Type B pancreatic cell (in vitro differentiated cells): ENCODE results near the gene SSB. TPM values are rescaled to one million over a fixed set of nuclear protein-coding genes. Genes with fewer than 3 reads are reported as not detected.
"Not testable (repeated sequence)": the region's sequence is repeated elsewhere in the genome, so short reads cannot be mapped to it uniquely, and the experiment has no call there.

Experiments
- DNase-seq: peaks from one replicate; pipeline ENCODE4 v3.0.0; 2021; ENCODE audit warnings: mixed read lengths; ENCODE audit not compliant: unreplicated experiment; ENCODE audit errors: extremely low spot score
- H3K27ac Mint-ChIP-seq: 2 replicates; pipeline ENCODE4 v1.8.0; 2021; ENCODE audit warnings: mild to moderate bottlenecking, mixed read lengths
- H3K27me3 Mint-ChIP-seq: 2 replicates; pipeline ENCODE4 v1.8.0; 2021; ENCODE audit warnings: mixed read lengths
- H3K36me3 Mint-ChIP-seq: 2 replicates; pipeline ENCODE4 v1.8.0; 2021; ENCODE audit warnings: mixed read lengths
- H3K4me1 Mint-ChIP-seq: one replicate; pipeline ENCODE4 v1.8.0; 2021; ENCODE audit warnings: mixed read lengths; ENCODE audit not compliant: unreplicated experiment
- H3K4me3 Mint-ChIP-seq: 2 replicates; pipeline ENCODE4 v1.8.0; 2021; ENCODE audit warnings: mild to moderate bottlenecking, mixed read lengths
- H3K9me3 Mint-ChIP-seq: 2 replicates; pipeline ENCODE4 v1.8.0; 2021; ENCODE audit warnings: mixed read lengths
- total RNA-seq: library from RNA; stranded (reverse); gene quantifications from 2 replicates; pipeline ENCODE4 v1.2.1, GENCODE V29; 2021; ENCODE audit warnings: low replicate concordance
- TF ChIP-seq, protein P1 (sequence below): fragments of 200-600 bp; sonication (generic); conservative IDR thresholded peaks from 2 replicates; pipeline ENCODE4 v1.5.0; 2021; ENCODE audit warnings: antibody characterized with exemption, mild to moderate bottlenecking

Gene SSB
- total RNA-seq, 1 donor from 2014 or later = 142 TPM

DNA sequence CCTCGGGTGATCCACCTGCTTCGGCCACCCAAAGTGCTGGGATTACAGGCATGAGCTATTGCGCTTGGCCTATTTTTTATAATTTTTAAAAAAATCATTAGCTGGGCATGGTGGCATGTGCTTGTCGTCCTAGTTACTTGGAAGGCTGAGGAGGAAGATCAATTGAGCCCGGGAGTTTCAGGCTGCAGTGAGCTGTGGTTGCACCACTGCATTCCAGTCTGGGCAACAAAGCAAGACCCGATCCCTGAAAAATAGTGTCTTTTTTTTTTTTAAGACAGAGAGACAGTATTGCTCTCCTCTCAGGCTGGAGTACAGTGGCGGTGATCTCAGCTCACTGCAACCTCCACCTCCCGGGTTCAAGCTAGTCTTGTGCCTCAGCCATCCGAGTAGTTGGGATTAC, 4.8 kb downstream of the SSB start:
- TF ChIP-seq, protein P1, sequence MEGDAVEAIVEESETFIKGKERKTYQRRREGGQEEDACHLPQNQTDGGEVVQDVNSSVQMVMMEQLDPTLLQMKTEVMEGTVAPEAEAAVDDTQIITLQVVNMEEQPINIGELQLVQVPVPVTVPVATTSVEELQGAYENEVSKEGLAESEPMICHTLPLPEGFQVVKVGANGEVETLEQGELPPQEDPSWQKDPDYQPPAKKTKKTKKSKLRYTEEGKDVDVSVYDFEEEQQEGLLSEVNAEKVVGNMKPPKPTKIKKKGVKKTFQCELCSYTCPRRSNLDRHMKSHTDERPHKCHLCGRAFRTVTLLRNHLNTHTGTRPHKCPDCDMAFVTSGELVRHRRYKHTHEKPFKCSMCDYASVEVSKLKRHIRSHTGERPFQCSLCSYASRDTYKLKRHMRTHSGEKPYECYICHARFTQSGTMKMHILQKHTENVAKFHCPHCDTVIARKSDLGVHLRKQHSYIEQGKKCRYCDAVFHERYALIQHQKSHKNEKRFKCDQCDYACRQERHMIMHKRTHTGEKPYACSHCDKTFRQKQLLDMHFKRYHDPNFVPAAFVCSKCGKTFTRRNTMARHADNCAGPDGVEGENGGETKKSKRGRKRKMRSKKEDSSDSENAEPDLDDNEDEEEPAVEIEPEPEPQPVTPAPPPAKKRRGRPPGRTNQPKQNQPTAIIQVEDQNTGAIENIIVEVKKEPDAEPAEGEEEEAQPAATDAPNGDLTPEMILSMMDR = no peak
- peaks cover 25% of the 10 kb centered on the region for H3K36me3 Mint-ChIP-seq
- no peaks in the 10 kb centered on the region for H3K27me3 Mint-ChIP-seq

DNA sequence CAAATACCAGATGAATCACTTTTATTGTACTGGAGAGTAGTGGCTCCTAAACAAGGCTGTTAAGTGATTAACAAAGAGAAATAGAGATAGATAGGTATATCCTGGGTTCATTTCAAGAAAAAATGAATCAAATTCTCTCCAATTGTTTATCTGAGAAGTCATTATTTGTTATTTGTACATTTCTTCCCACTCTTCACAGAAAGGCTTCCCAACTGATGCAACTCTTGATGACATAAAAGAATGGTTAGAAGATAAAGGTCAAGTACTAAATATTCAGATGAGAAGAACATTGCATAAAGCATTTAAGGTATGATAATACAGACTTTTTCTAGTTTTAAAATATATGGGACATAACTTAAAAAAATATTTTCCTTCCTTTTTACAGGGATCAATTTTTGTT, 7.9 kb downstream of the SSB start:
- Mint-ChIP-seq H3K4me3 (no peak overlapping the region), H3K36me3 (peaks cover 35% of the 10 kb centered on the region), H3K27ac (no peak overlapping the region), H3K27me3 (no peaks in the 10 kb centered on the region), H3K9me3 (no peaks in the 10 kb centered on the region), H3K4me1 (peaks cover 9% of the 10 kb centered on the region)
- DNase-seq = no peak
- TF ChIP-seq, protein P1 = no peak

More for the DNA sequence above, 4.8 kb downstream of the SSB start:
- no peak overlapping the region for H3K27ac Mint-ChIP-seq
- H3K4me3 Mint-ChIP-seq = no peak overlapping the region
- DNase-seq = no peak
- no peaks in the 10 kb centered on the region for H3K9me3 Mint-ChIP-seq
- H3K4me1 Mint-ChIP-seq = peaks cover 20% of the 10 kb centered on the region

DNA sequence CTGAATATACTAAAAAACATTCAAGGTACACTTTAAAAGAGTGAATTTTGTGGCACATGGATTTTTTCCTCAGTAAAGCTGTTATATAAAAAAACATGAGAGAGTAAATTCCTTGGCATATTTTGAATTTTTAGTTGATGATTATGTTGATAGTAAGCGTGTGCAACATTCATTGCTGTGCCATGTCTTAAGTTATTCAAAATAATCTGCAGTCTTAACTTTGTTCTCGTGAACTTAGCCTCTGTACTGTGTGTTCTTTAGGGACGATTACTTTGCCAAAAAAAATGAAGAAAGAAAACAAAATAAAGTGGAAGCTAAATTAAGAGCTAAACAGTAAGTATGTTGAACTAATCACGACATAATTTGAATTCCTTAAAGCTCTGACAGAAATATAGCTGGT, 9.6 kb downstream of the SSB start:
- H3K9me3 Mint-ChIP-seq = no peaks in the 10 kb centered on the region
- TF ChIP-seq, protein P1 = no peak
- no peak overlapping the region for H3K4me3 Mint-ChIP-seq
- H3K27ac Mint-ChIP-seq = no peak overlapping the region
- no peaks in the 10 kb centered on the region for H3K27me3 Mint-ChIP-seq
- no peaks in the 10 kb centered on the region for H3K4me1 Mint-ChIP-seq
- no peak for DNase-seq
- peaks cover 36% of the 10 kb centered on the region for H3K36me3 Mint-ChIP-seq

DNA sequence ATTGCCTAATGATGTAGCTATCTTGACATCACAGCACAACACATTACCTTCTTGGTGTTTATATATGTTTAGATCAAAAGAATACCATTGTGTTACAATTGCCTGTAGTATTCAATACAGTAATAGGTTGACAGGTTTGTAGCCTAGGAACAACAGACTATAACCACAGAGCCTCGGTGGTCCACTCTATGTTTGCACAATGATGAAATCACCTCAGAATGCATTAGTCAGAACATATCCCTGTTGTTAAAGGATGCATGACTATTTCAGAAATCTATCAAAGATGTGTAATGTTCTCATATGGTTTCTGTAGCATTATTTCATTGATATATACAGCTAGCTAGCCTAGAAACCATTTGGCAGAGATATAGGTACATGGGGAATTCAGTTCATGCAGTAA, 17.2 kb downstream of the SSB start:
- H3K4me1 Mint-ChIP-seq = no peaks in the 10 kb centered on the region
- no peak overlapping the region for H3K4me3 Mint-ChIP-seq
- no peak overlapping the region for H3K27ac Mint-ChIP-seq
- H3K27me3 Mint-ChIP-seq = no peaks in the 10 kb centered on the region
- TF ChIP-seq, protein P1 = no peak
- H3K36me3 Mint-ChIP-seq = peaks cover 50% of the 10 kb centered on the region
- H3K9me3 Mint-ChIP-seq = no peaks in the 10 kb centered on the region
- DNase-seq = no peak

DNA sequence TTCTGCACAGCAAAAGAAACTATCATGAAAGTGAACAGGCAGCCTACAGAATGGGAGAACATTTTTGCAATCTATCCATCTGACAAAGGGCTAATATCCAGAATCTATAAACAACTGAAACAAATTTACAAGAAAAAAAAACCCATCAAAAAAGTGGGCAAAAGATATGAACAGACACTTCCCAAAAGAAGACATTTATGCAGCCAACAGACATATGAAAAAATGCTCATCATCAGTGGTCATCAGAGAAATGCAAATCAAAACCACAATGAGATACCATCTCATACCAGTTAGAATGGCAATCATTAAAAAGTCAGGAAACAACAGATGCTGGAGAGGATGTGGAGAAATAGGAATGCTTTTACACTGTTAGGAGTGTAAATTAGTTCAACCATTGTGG, 18.3 kb downstream of the SSB start:
- not testable (repeated sequence) for H3K4me1 Mint-ChIP-seq, H3K27ac Mint-ChIP-seq, H3K4me3 Mint-ChIP-seq, H3K9me3 Mint-ChIP-seq, DNase-seq, H3K27me3 Mint-ChIP-seq
- peaks cover 47% of the 10 kb centered on the region for H3K36me3 Mint-ChIP-seq

DNA sequence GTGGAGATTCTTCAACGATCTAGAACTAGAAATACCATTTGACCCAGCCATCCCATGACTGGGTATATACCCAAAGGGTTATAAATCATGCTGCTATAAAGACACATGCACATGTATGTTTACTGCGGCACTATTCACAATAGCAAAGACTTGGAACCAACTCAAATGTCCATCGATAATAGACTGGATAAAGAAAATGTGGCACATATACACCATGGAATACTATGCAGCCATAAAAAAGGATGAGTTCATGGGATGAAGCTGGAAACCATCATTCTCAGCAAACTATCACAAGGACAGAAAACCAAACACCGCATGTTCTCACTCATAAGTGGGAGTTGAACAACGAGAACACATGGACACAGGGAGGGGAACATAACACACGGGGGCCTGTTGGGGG, 18.7 kb downstream of the SSB start:
- peaks cover 47% of the 10 kb centered on the region for H3K36me3 Mint-ChIP-seq
- not testable (repeated sequence) for H3K27me3 Mint-ChIP-seq

DNA sequence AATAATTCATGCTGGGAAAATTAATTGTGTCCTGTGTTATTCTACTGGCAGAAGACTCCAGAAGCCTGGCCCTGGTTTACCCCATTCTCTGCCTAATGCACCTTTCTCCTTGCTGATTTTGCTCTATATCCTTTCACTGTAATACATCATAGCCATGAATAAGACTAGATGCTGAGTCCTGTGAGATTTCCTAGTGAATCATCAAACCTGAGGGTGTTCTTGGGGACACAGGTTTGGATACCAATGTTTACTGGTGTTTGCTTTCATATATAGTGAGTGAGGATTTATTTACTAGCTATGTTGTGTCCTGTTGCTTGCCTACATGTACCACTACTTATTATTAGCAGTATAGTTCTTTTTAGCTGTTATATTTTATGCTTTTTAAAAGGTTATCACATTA, 19.6 kb downstream of the SSB start:
- Mint-ChIP-seq H3K27ac (no peak overlapping the region), H3K4me1 (peaks cover 7% of the 10 kb centered on the region), H3K27me3 (no peaks in the 10 kb centered on the region), H3K9me3 (no peaks in the 10 kb centered on the region), H3K4me3 (no peak overlapping the region), H3K36me3 (peaks cover 40% of the 10 kb centered on the region)
- TF ChIP-seq, protein P1 = no peak
- no peak for DNase-seq

More for the DNA sequence above, 18.7 kb downstream of the SSB start:
- not testable (repeated sequence) for H3K4me1 Mint-ChIP-seq, DNase-seq, H3K9me3 Mint-ChIP-seq, H3K4me3 Mint-ChIP-seq, H3K27ac Mint-ChIP-seq
